Thyroid gland (tissue), 4 donors: ENCODE results near the gene CRYBG2.

Experiments used
- CTCF ChIP-seq, 6 experiments: fragments of 200-600 bp in 3 of 6; fragments of 450-650 bp in 3 of 6; sonication (generic) in 3 of 6; IDR thresholded peaks; one replicate each; pipeline ENCODE4 v1.5.1; 2016 to 2019; ENCODE audit warnings: antibody characterized with exemption in 6 of 6, mild to moderate bottlenecking in 2 of 6, inconsistent platforms in 1 of 6, moderate library complexity in 1 of 6
- POLR2A ChIP-seq, 2 donors: fragments of 450-650 bp; IDR thresholded peaks; one replicate each; pipeline ENCODE4 v1.6.1; 2017; ENCODE audit warnings: antibody characterized with exemption in 2 of 2, mild to moderate bottlenecking in 2 of 2, moderate library complexity in 1 of 2

GRCh38 chr1:26281091-26281958 lies 72.6 kb downstream of the CRYBG2 start:
- TF ChIP-seq CTCF (IDR thresholded peaks at IDR 0.05) (no peak), POLR2A (IDR thresholded peaks at IDR 0.05) (no peak)
